ENCODE results near the gene NADSYN1. TPM values are rescaled to one million over a fixed set of nuclear protein-coding genes. Genes with fewer than 3 reads are reported as not detected.

Gene NADSYN1
- total RNA-seq, 1 experiment from 2014 or later: 79.7 TPM

DNA sequence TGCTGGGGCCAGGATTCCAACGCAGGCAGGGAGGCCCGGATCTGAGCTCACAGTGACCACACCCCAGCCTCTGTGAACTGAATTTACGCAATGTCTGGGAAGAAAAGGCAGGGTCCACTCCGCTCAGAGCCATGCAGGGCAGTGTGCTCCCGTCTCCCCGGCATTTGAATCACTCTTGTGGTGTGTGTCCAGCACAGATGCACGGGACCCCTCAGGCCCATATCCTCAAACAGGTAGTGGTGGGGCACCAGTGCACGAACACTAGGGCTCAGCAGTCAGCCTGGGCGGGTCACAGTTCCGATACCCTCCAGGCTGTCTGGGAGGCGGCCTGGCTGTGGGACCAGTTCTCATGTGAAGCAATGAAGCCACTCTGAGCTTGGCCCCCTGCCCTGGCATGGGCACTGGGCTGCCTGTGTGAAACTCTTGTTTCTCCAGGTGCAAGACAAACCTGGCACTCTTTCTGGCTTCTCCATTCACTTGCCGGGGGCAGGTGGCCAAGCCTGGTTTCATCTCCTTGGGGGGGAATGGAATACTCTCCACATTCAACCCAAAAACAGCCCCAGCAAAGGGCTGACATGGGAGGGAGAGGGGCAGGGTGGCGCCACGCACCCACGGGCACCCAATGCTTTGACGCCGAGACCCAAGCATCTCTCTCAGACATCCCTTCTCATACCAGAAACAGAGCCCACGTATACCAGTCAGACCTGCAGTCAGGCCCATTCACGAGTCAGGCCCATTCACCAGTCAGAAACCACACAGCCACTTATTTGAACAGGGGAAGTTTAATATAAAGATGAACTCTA is 19.2 kb upstream of the NADSYN1 start:
- H3K4me3 Mint-ChIP-seq (ENCODE audit: low read depth, unreplicated experiment): no peak overlapping the region
- TF ChIP-seq, protein P1, sequence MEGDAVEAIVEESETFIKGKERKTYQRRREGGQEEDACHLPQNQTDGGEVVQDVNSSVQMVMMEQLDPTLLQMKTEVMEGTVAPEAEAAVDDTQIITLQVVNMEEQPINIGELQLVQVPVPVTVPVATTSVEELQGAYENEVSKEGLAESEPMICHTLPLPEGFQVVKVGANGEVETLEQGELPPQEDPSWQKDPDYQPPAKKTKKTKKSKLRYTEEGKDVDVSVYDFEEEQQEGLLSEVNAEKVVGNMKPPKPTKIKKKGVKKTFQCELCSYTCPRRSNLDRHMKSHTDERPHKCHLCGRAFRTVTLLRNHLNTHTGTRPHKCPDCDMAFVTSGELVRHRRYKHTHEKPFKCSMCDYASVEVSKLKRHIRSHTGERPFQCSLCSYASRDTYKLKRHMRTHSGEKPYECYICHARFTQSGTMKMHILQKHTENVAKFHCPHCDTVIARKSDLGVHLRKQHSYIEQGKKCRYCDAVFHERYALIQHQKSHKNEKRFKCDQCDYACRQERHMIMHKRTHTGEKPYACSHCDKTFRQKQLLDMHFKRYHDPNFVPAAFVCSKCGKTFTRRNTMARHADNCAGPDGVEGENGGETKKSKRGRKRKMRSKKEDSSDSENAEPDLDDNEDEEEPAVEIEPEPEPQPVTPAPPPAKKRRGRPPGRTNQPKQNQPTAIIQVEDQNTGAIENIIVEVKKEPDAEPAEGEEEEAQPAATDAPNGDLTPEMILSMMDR (IDR thresholded peaks at IDR 0.05; ENCODE audit: unreplicated experiment): no peak
- no peaks in the 10 kb centered on the region for H3K9me3 Mint-ChIP-seq (ENCODE audit: low read depth, unreplicated experiment)
- BruUV-seq (replicated peaks): no TSS peak
- H3K4me1 Mint-ChIP-seq (ENCODE audit: low read depth, unreplicated experiment): no peaks in the 10 kb centered on the region
- DNase-seq: no peak
- peaks cover 37% of the 10 kb centered on the region for H3K36me3 Mint-ChIP-seq (ENCODE audit: insufficient read depth, unreplicated experiment)
- H3K27ac Mint-ChIP-seq (ENCODE audit: unreplicated experiment): no peak overlapping the region
- CTCF ChIA-PET: no interaction called here
- intact Hi-C loops (cut with micrococcal nuclease; ENCODE audit: unreplicated experiment): no loop called here
- no peaks in the 10 kb centered on the region for H3K27me3 Mint-ChIP-seq (ENCODE audit: unreplicated experiment)

DNA sequence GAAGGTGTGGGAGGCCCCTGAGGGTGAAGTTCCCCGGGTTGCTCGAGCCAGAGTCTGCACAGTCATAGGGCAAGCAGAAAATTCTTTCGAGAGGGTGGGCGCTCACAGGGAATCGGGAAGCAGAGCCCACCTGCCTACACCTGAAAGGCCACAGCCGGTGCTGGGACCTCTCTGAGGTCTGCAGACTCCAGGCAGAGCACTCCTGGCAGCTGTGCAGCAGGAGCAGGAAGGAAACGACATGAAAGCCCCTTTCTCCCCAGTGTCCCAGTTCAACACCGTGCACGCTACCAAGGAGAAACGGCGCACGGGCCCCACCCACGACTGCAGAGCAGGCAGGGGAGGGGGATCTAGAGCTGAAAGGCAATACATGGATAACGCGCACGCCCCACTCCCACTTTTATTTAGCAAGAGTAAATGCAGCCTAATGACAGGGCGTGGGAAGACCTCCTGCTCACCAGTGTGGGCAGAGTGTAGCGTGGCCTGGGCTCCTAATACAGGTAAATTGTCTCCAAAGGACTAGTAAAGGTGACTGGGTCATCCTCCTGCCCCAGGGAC is 18.4 kb upstream of the NADSYN1 start:
- BruUV-seq (replicated peaks): TSS peak; percentile 48
- CTCF ChIA-PET: no interaction called here

DNA sequence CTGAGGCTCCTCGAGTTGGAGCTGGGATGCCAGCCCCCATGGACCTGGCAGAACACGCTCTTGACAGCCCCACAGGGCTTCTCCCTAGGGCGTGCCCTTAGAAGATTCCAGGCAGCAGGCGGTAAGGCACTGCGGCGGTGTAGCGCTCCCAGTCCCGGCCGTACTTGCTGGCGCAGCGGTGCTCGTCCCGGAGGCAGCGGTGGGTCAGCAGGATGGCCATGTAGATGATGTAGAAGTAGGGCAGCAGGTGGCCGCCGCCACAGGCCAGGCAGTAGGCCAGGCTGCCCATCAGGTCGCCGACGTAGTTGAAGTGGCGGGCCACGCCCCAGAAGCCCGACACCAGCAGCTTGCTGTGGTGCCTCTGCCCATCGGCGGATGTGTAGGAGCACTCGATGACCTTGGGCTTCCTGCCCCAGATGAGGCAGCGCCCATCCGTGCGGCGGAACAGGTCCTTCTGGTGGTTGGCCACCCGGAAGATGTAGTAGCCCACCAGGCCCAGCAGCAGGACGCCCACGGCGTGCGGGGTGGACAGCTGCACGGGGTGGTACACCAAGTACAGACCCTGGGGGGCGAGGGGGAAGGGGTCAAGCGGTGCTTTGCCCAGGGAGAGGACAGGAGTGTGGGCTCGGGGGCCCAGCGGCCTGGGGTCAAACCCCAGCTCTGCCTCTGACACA is 17.6 kb upstream of the NADSYN1 start:
- Mint-ChIP-seq H3K27me3 (ENCODE audit: unreplicated experiment) (no peaks in the 10 kb centered on the region), H3K9me3 (ENCODE audit: low read depth, unreplicated experiment) (no peaks in the 10 kb centered on the region), H3K27ac (ENCODE audit: unreplicated experiment) (no peak overlapping the region), H3K36me3 (ENCODE audit: insufficient read depth, unreplicated experiment) (peaks cover 37% of the 10 kb centered on the region), H3K4me1 (ENCODE audit: low read depth, unreplicated experiment) (no peaks in the 10 kb centered on the region), H3K4me3 (ENCODE audit: low read depth, unreplicated experiment) (no peak overlapping the region)
- CTCF ChIA-PET: no interaction called here
- intact Hi-C loops (cut with micrococcal nuclease; ENCODE audit: unreplicated experiment): no loop called here
- no peak for DNase-seq
- TF ChIP-seq, protein P1 (IDR thresholded peaks at IDR 0.05; ENCODE audit: unreplicated experiment): no peak
- BruUV-seq (replicated peaks): no TSS peak

More for the DNA sequence above, 18.4 kb upstream of the NADSYN1 start:
- no peaks in the 10 kb centered on the region for H3K27me3 Mint-ChIP-seq (ENCODE audit: unreplicated experiment)
- H3K4me1 Mint-ChIP-seq (ENCODE audit: low read depth, unreplicated experiment): no peaks in the 10 kb centered on the region
- TF ChIP-seq, protein P1 (IDR thresholded peaks at IDR 0.05; ENCODE audit: unreplicated experiment): no peak
- H3K9me3 Mint-ChIP-seq (ENCODE audit: low read depth, unreplicated experiment): no peaks in the 10 kb centered on the region
- intact Hi-C loops (cut with micrococcal nuclease; ENCODE audit: unreplicated experiment): no loop called here
- no peak overlapping the region for H3K4me3 Mint-ChIP-seq (ENCODE audit: low read depth, unreplicated experiment)
- H3K36me3 Mint-ChIP-seq (ENCODE audit: insufficient read depth, unreplicated experiment): peaks cover 37% of the 10 kb centered on the region
- H3K27ac Mint-ChIP-seq (ENCODE audit: unreplicated experiment): no peak overlapping the region
- DNase-seq: no peak

DNA sequence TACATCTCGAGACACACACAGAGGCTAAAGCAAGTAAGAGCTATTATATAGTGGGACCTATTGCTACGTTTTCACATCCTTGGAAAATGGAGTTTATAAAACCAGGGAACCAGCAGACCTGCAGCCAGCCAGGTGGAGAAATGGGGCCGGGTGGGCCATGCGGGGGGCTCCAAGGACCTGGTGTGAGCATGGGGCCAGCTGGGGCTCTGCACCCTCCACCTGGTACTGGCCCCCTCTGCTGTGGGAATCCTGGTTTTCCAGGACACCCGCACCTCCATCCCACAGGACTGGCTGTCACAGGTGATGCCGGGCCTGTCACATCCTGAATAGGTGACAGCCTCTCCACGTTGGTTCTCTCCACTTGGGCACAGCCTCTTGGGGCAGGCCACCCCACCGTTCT is 16.1 kb upstream of the NADSYN1 start:
- no TSS peak for BruUV-seq (replicated peaks)
- no peaks in the 10 kb centered on the region for H3K27me3 Mint-ChIP-seq (ENCODE audit: unreplicated experiment)
- no peak for DNase-seq
- H3K4me3 Mint-ChIP-seq (ENCODE audit: low read depth, unreplicated experiment): no peak overlapping the region
- TF ChIP-seq, protein P1 (IDR thresholded peaks at IDR 0.05; ENCODE audit: unreplicated experiment): no peak
- peaks cover 32% of the 10 kb centered on the region for H3K36me3 Mint-ChIP-seq (ENCODE audit: insufficient read depth, unreplicated experiment)
- CTCF ChIA-PET: no interaction called here
- no peaks in the 10 kb centered on the region for H3K4me1 Mint-ChIP-seq (ENCODE audit: low read depth, unreplicated experiment)
- H3K9me3 Mint-ChIP-seq (ENCODE audit: low read depth, unreplicated experiment): no peaks in the 10 kb centered on the region
- H3K27ac Mint-ChIP-seq (ENCODE audit: unreplicated experiment): no peak overlapping the region
- intact Hi-C loops (cut with micrococcal nuclease; ENCODE audit: unreplicated experiment): no loop called here
